HEK293 (cell line): ENCODE data around the gene FNIP1.

Source experiments
- CTCF ChIA-PET: fragments of 350-600 bp; formaldehyde crosslinking; extraction: SDS; loops from one replicate; lab custom pipeline; 2021; ENCODE audit warnings: antibody characterized with exemption; lab: Yijun Ruan, JAX
- POLR2A ChIA-PET: fragments of 300-600 bp; formaldehyde crosslinking; extraction: SDS; loops from one replicate; lab custom pipeline; 2020; ENCODE audit warnings: antibody characterized with exemption, inconsistent platforms; lab: Yijun Ruan, JAX
- H3K27ac ChIP-seq: fragments of 200-500 bp; sonication (Bioruptor generic); 2 replicates; pipeline ENCODE4 v1.5.1; 2014; ENCODE audit warnings: low read depth, low read length, control low read depth, inconsistent platforms; ENCODE audit errors: extremely low read depth
- H3K36me3 ChIP-seq, 2 experiments: fragments of 200-500 bp in 1 of 2; sonication (Bioruptor generic) in 1 of 2; 1 replicate in 1 of 2; 2 replicates in 1 of 2; pipeline ENCODE4 v1.5.1; 2014 to 2017; ENCODE audit warnings: inconsistent platforms in 2 of 2, low read length in 2 of 2; ENCODE audit not compliant: control insufficient read depth in 2 of 2, insufficient read depth in 1 of 2
- H3K4me1 ChIP-seq: fragments of 200-500 bp; sonication (Bioruptor generic); 2 replicates; pipeline ENCODE4 v1.5.1; 2014; ENCODE audit warnings: mild to moderate bottlenecking, low read length, inconsistent platforms; ENCODE audit not compliant: control insufficient read depth, insufficient read depth
- H3K4me3 ChIP-seq: 2 replicates; pipeline ENCODE4 v1.5.1; 2011; ENCODE audit warnings: low read depth, mild to moderate bottlenecking, control low read depth, low read length, moderate library complexity
- H3K9me3 ChIP-seq: fragments of 200-500 bp; sonication (Bioruptor generic); 2 replicates; pipeline ENCODE4 v1.5.1; 2014; ENCODE audit warnings: low read depth, low read length, inconsistent platforms; ENCODE audit not compliant: control insufficient read depth, insufficient read depth
- KLF16 ChIP-seq: fragments of 450-650 bp; formaldehyde crosslinking; IDR thresholded peaks from 2 replicates; pipeline ENCODE4 v1.5.1; 2017; ENCODE audit warnings: missing biosample characterization, missing genetic modification characterization
- SCRT2 ChIP-seq: fragments of 450-650 bp; formaldehyde crosslinking; IDR thresholded peaks from 2 replicates; pipeline ENCODE4 v1.5.1; 2016; ENCODE audit warnings: missing biosample characterization, missing genetic modification characterization
- ZBTB1 ChIP-seq: fragments of 450-650 bp; formaldehyde crosslinking; IDR thresholded peaks from 2 replicates; pipeline ENCODE4 v1.5.1; 2016; ENCODE audit warnings: missing biosample characterization, missing genetic modification characterization
- ZBTB48 ChIP-seq: fragments of 450-650 bp; formaldehyde crosslinking; IDR thresholded peaks from 2 replicates; pipeline ENCODE4 v1.5.1; 2016; ENCODE audit warnings: missing biosample characterization, missing genetic modification characterization
- ZFP37 ChIP-seq: fragments of 450-650 bp; formaldehyde crosslinking; IDR thresholded peaks from 2 replicates; pipeline ENCODE4 v1.5.1; 2016; ENCODE audit warnings: missing biosample characterization, missing genetic modification characterization
- ZNF223 ChIP-seq: fragments of 450-650 bp; formaldehyde crosslinking; IDR thresholded peaks from 2 replicates; pipeline ENCODE4 v1.5.1; 2016; ENCODE audit warnings: missing biosample characterization, missing genetic modification characterization
- ZNF391 ChIP-seq: fragments of 450-650 bp; formaldehyde crosslinking; IDR thresholded peaks from 2 replicates; pipeline ENCODE4 v1.5.1; 2016; ENCODE audit warnings: low read depth, missing biosample characterization, missing genetic modification characterization, borderline replicate concordance
- ZNF473 ChIP-seq: fragments of 450-650 bp; formaldehyde crosslinking; IDR thresholded peaks from 2 replicates; pipeline ENCODE4 v1.5.1; 2017; ENCODE audit warnings: missing biosample characterization, missing genetic modification characterization
- ZNF488 ChIP-seq: fragments of 450-650 bp; formaldehyde crosslinking; IDR thresholded peaks from 2 replicates; pipeline ENCODE4 v1.5.1; 2016; ENCODE audit warnings: missing biosample characterization, missing genetic modification characterization
- ZNF514 ChIP-seq: fragments of 450-650 bp; formaldehyde crosslinking; IDR thresholded peaks from 2 replicates; pipeline ENCODE4 v1.5.1; 2016; ENCODE audit warnings: missing biosample characterization, missing genetic modification characterization
- ZNF558 ChIP-seq: fragments of 450-650 bp; formaldehyde crosslinking; IDR thresholded peaks from 2 replicates; pipeline ENCODE4 v1.5.1; 2016; ENCODE audit warnings: missing biosample characterization, missing genetic modification characterization
- ZNF585B ChIP-seq: fragments of 450-650 bp; formaldehyde crosslinking; IDR thresholded peaks from 2 replicates; pipeline ENCODE4 v1.5.1; 2016; ENCODE audit warnings: missing biosample characterization, missing genetic modification characterization
- ZNF596 ChIP-seq: fragments of 450-650 bp; IDR thresholded peaks from 2 replicates; pipeline ENCODE4 v1.5.0; 2018; ENCODE audit warnings: missing biosample characterization, mild to moderate bottlenecking, missing genetic modification characterization, moderate library complexity
- ZSCAN5A ChIP-seq: fragments of 450-650 bp; formaldehyde crosslinking; IDR thresholded peaks from 2 replicates; pipeline ENCODE4 v1.5.1; 2016; ENCODE audit warnings: missing biosample characterization, missing genetic modification characterization
- TF ChIP-seq, protein P1 (sequence below): fragments of 450-650 bp; formaldehyde crosslinking; IDR thresholded peaks from 2 replicates; pipeline ENCODE4 v1.5.1; 2016; ENCODE audit warnings: missing biosample characterization, missing genetic modification characterization, low read depth

The FNIP1 gene

GRCh38 chr5:131756942-131757341 is 39.9 kb downstream of the FNIP1 start:
- Histone ChIP-seq H3K4me1 (peaks cover 8% of the 10 kb centered on the region), H3K36me3 (no peaks in the 10 kb centered on the region), H3K9me3 (no peaks in the 10 kb centered on the region), H3K4me3 (no peak overlapping the region), H3K27ac (no peak overlapping the region)
- CTCF ChIA-PET: interaction anchor here (0.6 kb wide), 1 partner anchor 770 kb away, joined by 3 read pairs; no protein-coding TSS in a partner anchor
- POLR2A ChIA-PET: no interaction called here
- TF ChIP-seq ZNF585B (tag by site-specific recombination) (peak; percentile 57), ZNF596 (tag by site-specific recombination) (no peak)
- TF ChIP-seq, all 188 proteins: peak for 1

GRCh38 chr5:131754363-131754762 is 42.5 kb downstream of the FNIP1 start:
- Histone ChIP-seq H3K36me3 (no peaks in the 10 kb centered on the region), H3K4me1 (peaks cover 8% of the 10 kb centered on the region), H3K4me3 (no peak overlapping the region), H3K9me3 (no peaks in the 10 kb centered on the region), H3K27ac (no peak overlapping the region)
- TF ChIP-seq KLF16 (tag by site-specific recombination): no peak
- peak; percentile 68 for TF ChIP-seq SCRT2 (tag by site-specific recombination)
- POLR2A ChIA-PET: no interaction called here
- CTCF ChIA-PET: no interaction called here

- ChIA-PET CTCF (no interaction called here), POLR2A (interaction anchor here (1.6 kb wide), 1 partner anchor 45 kb away, joined by 4 read pairs; the partner anchor contains the start of gene FNIP1)
- Histone ChIP-seq H3K9me3 (no peaks in the 10 kb centered on the region), H3K27ac (no peak overlapping the region), H3K4me3 (no peak overlapping the region), H3K36me3 (no peaks in the 10 kb centered on the region), H3K4me1 (no peaks in the 10 kb centered on the region; the same call in 1 of the 2 replicates)
- TF ChIP-seq ZNF223 (tag by site-specific recombination): no peak
These were observed 45.3 kb downstream of the FNIP1 start for GRCh38 chr5:131751506-131751905.

DNA sequence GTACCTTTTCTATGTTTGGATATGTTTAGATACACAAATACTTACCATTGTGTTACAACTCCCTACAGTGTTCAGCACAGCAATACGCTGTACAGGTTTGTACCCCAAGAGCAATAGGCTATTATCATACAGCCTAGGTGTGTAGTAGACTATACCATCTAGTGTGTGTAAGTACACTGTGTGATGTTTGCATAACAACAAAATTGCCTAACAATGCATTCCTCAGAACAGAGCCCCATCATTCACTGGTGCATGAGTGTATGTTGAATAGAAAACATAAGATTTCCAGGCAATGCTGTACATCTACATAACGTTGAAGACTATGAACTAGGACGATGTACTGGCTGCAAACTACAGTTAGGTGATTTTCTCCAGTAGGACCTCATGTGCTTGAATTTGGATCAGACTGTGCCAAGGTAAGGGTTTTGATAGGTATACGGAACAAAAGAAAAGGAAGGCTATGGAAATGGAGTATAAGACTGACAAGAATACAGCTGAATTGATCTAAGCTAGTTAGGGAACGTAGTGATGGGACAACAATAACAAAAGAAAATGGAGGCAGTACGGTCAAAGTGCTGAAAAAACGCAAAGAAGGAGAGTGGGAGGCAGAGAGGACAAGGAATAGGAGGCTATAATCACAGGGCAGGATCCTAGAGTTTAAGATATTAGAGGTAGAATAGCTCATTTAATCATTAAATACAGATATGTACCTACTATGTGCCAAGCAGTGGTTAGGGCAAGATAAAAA is 46.9 kb downstream of the FNIP1 start:
- no peak for TF ChIP-seq ZNF558
- no peak for TF ChIP-seq ZFP37 (tag by site-specific recombination)
- TF ChIP-seq ZNF473: no peak
- TF ChIP-seq, protein P1, sequence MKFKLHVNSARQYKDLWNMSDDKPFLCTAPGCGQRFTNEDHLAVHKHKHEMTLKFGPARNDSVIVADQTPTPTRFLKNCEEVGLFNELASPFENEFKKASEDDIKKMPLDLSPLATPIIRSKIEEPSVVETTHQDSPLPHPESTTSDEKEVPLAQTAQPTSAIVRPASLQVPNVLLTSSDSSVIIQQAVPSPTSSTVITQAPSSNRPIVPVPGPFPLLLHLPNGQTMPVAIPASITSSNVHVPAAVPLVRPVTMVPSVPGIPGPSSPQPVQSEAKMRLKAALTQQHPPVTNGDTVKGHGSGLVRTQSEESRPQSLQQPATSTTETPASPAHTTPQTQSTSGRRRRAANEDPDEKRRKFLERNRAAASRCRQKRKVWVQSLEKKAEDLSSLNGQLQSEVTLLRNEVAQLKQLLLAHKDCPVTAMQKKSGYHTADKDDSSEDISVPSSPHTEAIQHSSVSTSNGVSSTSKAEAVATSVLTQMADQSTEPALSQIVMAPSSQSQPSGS: no peak
- TF ChIP-seq ZNF488 (tag by site-specific recombination): no peak
- no peak for TF ChIP-seq ZBTB1
- TF ChIP-seq ZNF514: no peak
- TF ChIP-seq ZSCAN5A (tag by site-specific recombination): no peak
- TF ChIP-seq ZBTB48 (tag by site-specific recombination): no peak
- TF ChIP-seq ZNF391 (tag by site-specific recombination): no peak
- CTCF ChIA-PET: no interaction called here
- no peaks in the 10 kb centered on the region for H3K9me3 ChIP-seq
- no peak overlapping the region for H3K4me3 ChIP-seq
- H3K27ac ChIP-seq: no peak overlapping the region
- no peaks in the 10 kb centered on the region; the same call in 1 of the 2 replicates for H3K4me1 ChIP-seq
- H3K36me3 ChIP-seq: no peaks in the 10 kb centered on the region
- POLR2A ChIA-PET: interaction anchor here (1.6 kb wide), 1 partner anchor 47 kb away, joined by 4 read pairs; the partner anchor contains the start of gene FNIP1
